ENCODE data around the gene SLC35D1. TPM values are rescaled to one million over a fixed set of nuclear protein-coding genes. Genes with fewer than 3 reads are reported as not detected.
"Not testable (repeated sequence)": the region's sequence is repeated elsewhere in the genome, so short reads cannot be mapped to it uniquely, and the experiment has no call there.

SLC35D1 gene
- 3.0 and 3.5 TPM in 2 replicates for total RNA-seq (2014; rRNA removed; shearing (Covaris generic))

- Histone ChIP-seq H3K36me3 (replicated peaks; ENCODE audit: control insufficient read depth, insufficient read depth, low read length) (no peaks in the 10 kb centered on the region), H3K27me3 (ENCODE audit: control insufficient read depth, insufficient read depth, low read length) (peaks cover 4% of the 10 kb centered on the region; the same call in 1 of the 2 replicates), H3K4me3 (ENCODE audit: insufficient read depth, low read depth, low read length) (peak within 1 kb of the TSS; percentile 76)
- peak; percentile 89 for DNase-seq
Measured at GRCh38 chr1:67053785-67054772, at the start of gene SLC35D1. TSS of gene SLC35D1 (minus strand) at chr1:67054148. CDS start at chr1:67054013, 135 bp downstream.

DNA sequence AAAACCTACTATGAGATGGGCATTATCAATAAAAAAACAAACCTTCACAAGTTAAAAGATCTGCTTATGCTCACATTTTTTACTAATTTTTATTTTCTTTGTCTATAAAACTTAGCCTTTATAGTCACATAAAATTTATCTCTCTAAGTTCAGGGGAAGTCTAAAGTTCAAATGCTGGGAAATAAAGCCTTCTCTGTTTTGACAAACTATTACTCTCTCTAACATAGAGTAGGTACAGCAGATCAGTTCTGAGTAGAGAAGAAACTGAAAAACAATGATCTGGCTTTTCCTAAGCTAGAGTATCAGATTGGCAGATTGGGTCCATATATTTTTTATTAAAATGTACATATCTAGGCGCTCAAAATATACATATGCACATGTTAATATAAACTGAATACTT, 49.6 kb upstream of the SLC35D1 start:
- DNase-seq, result no peak

GRCh38 chr1:67100833-67101232, 46.9 kb upstream of the SLC35D1 start:
- Histone ChIP-seq H3K36me3 (replicated peaks; ENCODE audit: control insufficient read depth, insufficient read depth, low read length) (no peaks in the 10 kb centered on the region), H3K4me3 (ENCODE audit: insufficient read depth, low read depth, low read length) (no peak overlapping the region), H3K27me3 (ENCODE audit: control insufficient read depth, insufficient read depth, low read length) (no peaks in the 10 kb centered on the region)
- no peak for DNase-seq

More for the DNA sequence above, 49.6 kb upstream of the SLC35D1 start:
- Histone ChIP-seq H3K4me3 (ENCODE audit: insufficient read depth, low read depth, low read length) (no peak overlapping the region), H3K27me3 (ENCODE audit: control insufficient read depth, insufficient read depth, low read length) (no peaks in the 10 kb centered on the region), H3K36me3 (replicated peaks; ENCODE audit: control insufficient read depth, insufficient read depth, low read length) (no peaks in the 10 kb centered on the region)

- H3K36me3 ChIP-seq (replicated peaks; ENCODE audit: control insufficient read depth, insufficient read depth, low read length), result no peaks in the 10 kb centered on the region
- no peak overlapping the region for H3K4me3 ChIP-seq (ENCODE audit: insufficient read depth, low read depth, low read length)
- peak; percentile 43 for DNase-seq
- H3K27me3 ChIP-seq (ENCODE audit: control insufficient read depth, insufficient read depth, low read length), result no peaks in the 10 kb centered on the region
Measured at GRCh38 chr1:67097305-67097704, 43.4 kb upstream of the SLC35D1 start.

DNA sequence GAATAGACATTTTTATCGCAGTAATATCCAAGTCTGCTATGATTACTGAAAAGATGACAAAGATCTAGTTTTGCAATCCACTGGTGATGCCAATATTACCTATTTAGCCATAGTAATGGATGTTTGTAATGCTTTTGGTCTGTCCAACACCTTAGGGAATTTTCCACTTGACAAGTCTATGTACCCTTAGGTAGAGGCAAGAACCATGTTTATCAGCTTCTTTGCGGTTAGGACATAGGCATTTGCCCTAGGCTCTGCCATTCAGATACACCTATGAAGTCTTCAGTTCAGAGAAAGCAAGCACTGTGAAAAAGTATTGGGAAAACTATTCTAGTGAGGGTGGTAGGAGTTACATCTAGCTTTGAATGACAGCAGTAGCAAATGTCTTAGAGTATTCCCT, 40.2 kb upstream of the SLC35D1 start:
- no peaks in the 10 kb centered on the region for H3K36me3 ChIP-seq (replicated peaks; ENCODE audit: control insufficient read depth, insufficient read depth, low read length)
- no peaks in the 10 kb centered on the region; the same call in 1 of the 2 replicates for H3K27me3 ChIP-seq (ENCODE audit: control insufficient read depth, insufficient read depth, low read length)
- no peak for DNase-seq
- H3K4me3 ChIP-seq (ENCODE audit: insufficient read depth, low read depth, low read length), result no peak overlapping the region

GRCh38 chr1:67089685-67090208, 35.8 kb upstream of the SLC35D1 start:
- Histone ChIP-seq H3K36me3 (replicated peaks; ENCODE audit: control insufficient read depth, insufficient read depth, low read length) (no peaks in the 10 kb centered on the region), H3K27me3 (ENCODE audit: control insufficient read depth, insufficient read depth, low read length) (no peaks in the 10 kb centered on the region; the same call in 1 of the 2 replicates), H3K4me3 (ENCODE audit: insufficient read depth, low read depth, low read length) (no peak overlapping the region)
- no peak for DNase-seq

DNA sequence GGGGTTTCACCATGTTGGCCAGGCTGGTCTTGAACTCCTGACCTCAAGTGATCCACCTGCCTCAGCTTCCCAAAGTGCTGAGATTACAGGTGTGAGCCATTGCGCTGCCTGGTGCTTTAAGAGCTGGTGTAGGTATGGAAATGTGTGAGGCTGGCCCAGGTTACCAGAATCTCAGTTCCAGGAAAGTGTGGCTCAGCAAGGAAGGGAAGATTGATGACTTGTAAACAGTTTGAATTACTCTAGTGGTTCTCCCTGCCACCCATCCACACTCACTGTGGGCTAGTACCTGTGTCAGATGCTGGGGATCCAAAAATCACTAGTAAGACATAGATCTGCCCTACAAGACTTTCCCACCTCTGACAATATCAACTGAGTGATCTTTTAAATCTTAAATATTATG, 34.5 kb upstream of the SLC35D1 start:
- Histone ChIP-seq H3K36me3 (replicated peaks; ENCODE audit: control insufficient read depth, insufficient read depth, low read length) (no peaks in the 10 kb centered on the region), H3K4me3 (ENCODE audit: insufficient read depth, low read depth, low read length) (no peak overlapping the region), H3K27me3 (ENCODE audit: control insufficient read depth, insufficient read depth, low read length) (no peaks in the 10 kb centered on the region; the same call in 1 of the 2 replicates)
- DNase-seq, result no peak

DNA sequence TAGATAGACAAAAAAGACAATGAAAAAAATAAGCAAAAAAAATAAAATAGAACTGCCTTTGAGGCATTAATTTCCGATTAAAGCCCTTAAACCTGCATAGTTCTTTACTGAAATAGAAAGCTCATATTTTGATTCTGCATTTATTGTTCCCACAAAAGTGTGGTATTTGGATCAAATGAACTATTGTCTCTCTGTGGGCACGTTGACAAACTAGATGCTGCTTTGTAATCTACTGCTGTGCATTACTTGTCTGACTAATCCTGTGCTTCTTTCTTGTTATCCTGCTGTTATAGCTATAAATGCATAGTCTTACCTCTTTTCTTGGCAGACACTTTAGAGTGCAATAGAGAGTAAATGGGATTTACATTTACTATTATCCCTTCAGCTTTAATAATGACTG, 31.4 kb upstream of the SLC35D1 start:
- H3K27me3 ChIP-seq (ENCODE audit: control insufficient read depth, insufficient read depth, low read length), result no peaks in the 10 kb centered on the region
- H3K4me3 ChIP-seq (ENCODE audit: insufficient read depth, low read depth, low read length), result no peak overlapping the region

DNA sequence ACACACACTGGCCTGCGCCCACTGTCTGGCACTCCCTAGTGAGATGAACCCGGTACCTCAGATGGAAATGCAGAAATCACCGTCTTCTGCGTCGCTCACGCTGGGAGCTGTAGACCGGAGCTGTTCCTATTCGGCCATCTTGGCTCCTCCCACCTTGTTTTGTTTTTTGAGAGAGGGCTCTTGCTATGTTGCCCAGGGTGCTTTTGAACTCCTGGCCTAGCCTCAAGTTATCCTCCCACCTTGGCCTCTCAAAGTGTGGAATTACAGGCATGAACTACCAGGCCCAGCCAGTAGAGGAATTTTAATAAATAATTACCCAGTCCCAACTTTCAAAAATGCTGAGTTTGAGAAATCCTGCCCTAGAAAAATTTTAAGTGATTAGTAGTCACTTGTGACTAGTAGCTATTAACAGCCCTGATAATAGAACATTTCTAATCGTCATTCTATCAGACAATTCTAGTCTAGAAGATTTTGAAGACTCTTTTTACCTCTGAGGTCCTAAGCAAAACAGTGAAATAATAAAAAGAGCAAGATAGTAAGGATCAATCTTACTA, 30.9 kb upstream of the SLC35D1 start:
- DNase-seq, result no peak
- Histone ChIP-seq H3K36me3 (replicated peaks; ENCODE audit: control insufficient read depth, insufficient read depth, low read length) (no peaks in the 10 kb centered on the region), H3K27me3 (ENCODE audit: control insufficient read depth, insufficient read depth, low read length) (no peaks in the 10 kb centered on the region), H3K4me3 (ENCODE audit: insufficient read depth, low read depth, low read length) (no peak overlapping the region)

More for the DNA sequence above, 31.4 kb upstream of the SLC35D1 start:
- no peaks in the 10 kb centered on the region for H3K36me3 ChIP-seq (replicated peaks; ENCODE audit: control insufficient read depth, insufficient read depth, low read length)
- DNase-seq, result no peak

GRCh38 chr1:67078291-67078690, 24.3 kb upstream of the SLC35D1 start:
- DNase-seq, result no peak
- Histone ChIP-seq H3K27me3 (ENCODE audit: control insufficient read depth, insufficient read depth, low read length) (no peaks in the 10 kb centered on the region), H3K36me3 (replicated peaks; ENCODE audit: control insufficient read depth, insufficient read depth, low read length) (no peaks in the 10 kb centered on the region), H3K4me3 (ENCODE audit: insufficient read depth, low read depth, low read length) (no peak overlapping the region)

DNA sequence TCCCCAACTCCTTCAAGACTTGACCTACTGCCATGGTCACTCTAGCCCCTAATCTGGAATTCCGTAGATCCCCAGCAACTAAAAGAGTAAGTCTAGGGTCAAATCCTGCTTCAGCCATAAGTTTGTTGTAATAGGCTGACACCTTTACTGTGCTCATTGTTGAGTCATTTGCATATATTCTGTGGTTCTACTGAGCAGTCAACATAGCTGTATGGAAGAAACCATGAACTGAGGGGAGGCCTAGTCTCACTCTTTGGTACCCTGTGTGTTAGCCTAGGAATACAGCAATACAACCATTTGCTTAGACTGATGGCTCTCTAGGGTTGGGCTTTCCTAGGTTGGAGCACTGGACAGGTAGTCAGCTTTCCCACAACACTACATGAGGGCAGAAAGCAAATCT, 23.6 kb upstream of the SLC35D1 start:
- H3K4me3 ChIP-seq (ENCODE audit: insufficient read depth, low read depth, low read length), result no peak overlapping the region
- no peak for DNase-seq
- no peaks in the 10 kb centered on the region for H3K27me3 ChIP-seq (ENCODE audit: control insufficient read depth, insufficient read depth, low read length)
- no peaks in the 10 kb centered on the region for H3K36me3 ChIP-seq (replicated peaks; ENCODE audit: control insufficient read depth, insufficient read depth, low read length)

GRCh38 chr1:67072749-67073148, 18.8 kb upstream of the SLC35D1 start:
- DNase-seq, result no peak
- H3K36me3 ChIP-seq (replicated peaks; ENCODE audit: control insufficient read depth, insufficient read depth, low read length), result no peaks in the 10 kb centered on the region
- H3K27me3 ChIP-seq (ENCODE audit: control insufficient read depth, insufficient read depth, low read length), result no peaks in the 10 kb centered on the region
- H3K4me3 ChIP-seq (ENCODE audit: insufficient read depth, low read depth, low read length), result no peak overlapping the region

- not testable (repeated sequence) for H3K36me3 ChIP-seq (replicated peaks; ENCODE audit: control insufficient read depth, insufficient read depth, low read length); H3K27me3 ChIP-seq (ENCODE audit: control insufficient read depth, insufficient read depth, low read length); DNase-seq; H3K4me3 ChIP-seq (ENCODE audit: insufficient read depth, low read depth, low read length)
Measured at GRCh38 chr1:67067655-67068054, 13.7 kb upstream of the SLC35D1 start.

- no peaks in the 10 kb centered on the region for H3K36me3 ChIP-seq (replicated peaks; ENCODE audit: control insufficient read depth, insufficient read depth, low read length)
- H3K27me3 ChIP-seq (ENCODE audit: control insufficient read depth, insufficient read depth, low read length), result no peaks in the 10 kb centered on the region
- no peak for DNase-seq
- H3K4me3 ChIP-seq (ENCODE audit: insufficient read depth, low read depth, low read length), result no peak overlapping the region
Measured at GRCh38 chr1:67062412-67062811, 8.5 kb upstream of the SLC35D1 start.

- Histone ChIP-seq H3K27me3 (ENCODE audit: control insufficient read depth, insufficient read depth, low read length) (no peaks in the 10 kb centered on the region), H3K36me3 (replicated peaks; ENCODE audit: control insufficient read depth, insufficient read depth, low read length) (no peaks in the 10 kb centered on the region), H3K4me3 (ENCODE audit: insufficient read depth, low read depth, low read length) (no peak overlapping the region)
- DNase-seq, result no peak
Measured at GRCh38 chr1:67061266-67061665, 7.3 kb upstream of the SLC35D1 start.
